ENCODE data around the gene EPC1.
"Not testable (repeated sequence)": the region's sequence is repeated elsewhere in the genome, so short reads cannot be mapped to it uniquely, and the experiment has no call there.

EPC1 gene

DNA sequence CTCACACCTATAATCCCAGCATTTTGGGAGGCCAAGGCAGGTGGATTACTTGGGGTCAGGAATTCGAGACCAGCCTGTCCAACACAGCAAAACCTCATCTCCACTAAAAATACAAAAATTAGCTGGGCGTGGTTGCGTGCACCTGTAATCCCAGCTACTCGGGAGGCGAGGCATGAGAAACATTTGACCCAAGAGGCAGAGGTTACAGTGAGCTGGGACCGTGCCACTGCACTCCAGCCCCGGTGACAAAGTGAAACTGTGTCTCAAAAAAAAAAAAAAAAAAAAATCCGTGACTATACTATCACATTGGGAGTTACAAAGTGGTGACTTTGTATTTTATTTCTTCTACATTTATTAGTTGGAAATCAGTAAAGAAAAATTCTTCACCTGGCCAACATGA, 101.2 kb downstream of the EPC1 start:
- no peak for DNase-seq (ENCODE audit: low read depth, low spot score)
- no peak overlapping the region for H3K4me3 ChIP-seq (ENCODE audit: low read length)

DNA sequence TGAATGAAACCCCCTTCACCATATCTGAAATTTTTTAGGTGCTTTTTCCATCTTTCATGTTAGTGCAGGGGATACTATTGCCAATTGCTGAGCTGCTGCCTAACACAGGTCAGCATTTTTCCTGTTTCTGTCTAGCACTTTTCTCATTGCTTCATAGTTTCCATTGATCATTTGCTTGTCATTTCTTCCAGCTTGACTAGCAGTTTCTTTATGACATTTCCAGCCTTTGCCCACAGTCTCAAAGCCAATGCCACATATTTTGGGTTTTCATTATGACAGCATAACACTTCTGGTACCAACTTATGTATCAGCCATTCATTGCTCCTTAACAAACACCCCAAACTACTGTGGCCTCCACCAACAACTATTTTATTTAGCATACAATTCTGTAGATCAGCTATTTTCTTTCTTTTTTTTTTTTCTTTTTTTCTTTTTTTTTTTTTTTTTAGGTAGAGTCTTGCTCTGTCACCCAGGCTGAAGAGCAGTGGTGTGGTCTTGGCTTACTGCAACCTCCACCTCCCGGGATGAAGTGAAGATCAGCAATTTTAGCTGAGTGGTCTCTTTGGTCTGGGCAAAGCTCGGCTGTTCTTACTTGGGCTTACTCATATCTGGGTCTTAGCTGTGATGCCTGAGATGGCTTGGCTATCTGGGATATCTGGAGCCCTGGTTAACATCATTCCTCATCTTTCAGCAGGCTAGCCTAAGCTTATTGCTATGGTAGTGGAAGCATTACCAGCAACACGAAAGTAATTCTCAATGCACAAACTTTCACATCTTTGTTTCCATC, 102.3 kb downstream of the EPC1 start:
- no peak overlapping the region for H3K4me3 ChIP-seq (ENCODE audit: low read length)
- DNase-seq (ENCODE audit: low read depth, low spot score) = no peak

DNA sequence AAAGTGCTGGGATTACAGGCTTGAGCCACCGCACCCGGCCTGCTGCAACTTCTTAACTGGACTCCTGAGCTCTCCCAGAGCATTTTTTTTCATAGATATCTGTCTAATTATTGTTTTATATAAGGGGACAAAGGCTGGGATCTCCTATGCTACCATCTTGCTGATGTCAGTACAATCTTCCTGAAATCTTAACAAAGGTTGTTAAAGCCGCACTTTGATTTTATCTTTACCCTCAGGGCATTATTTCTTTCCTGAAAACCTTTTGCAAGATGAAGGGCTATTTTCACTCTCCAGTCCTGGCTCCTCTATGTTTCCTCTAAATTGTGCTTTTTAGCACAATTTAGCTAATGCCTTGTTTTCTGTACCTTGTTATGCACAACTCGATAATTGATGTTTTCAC, 102.9 kb downstream of the EPC1 start:
- DNase-seq (ENCODE audit: low read depth, low spot score) = no peak
- no peak overlapping the region for H3K4me3 ChIP-seq (ENCODE audit: low read length)

DNA sequence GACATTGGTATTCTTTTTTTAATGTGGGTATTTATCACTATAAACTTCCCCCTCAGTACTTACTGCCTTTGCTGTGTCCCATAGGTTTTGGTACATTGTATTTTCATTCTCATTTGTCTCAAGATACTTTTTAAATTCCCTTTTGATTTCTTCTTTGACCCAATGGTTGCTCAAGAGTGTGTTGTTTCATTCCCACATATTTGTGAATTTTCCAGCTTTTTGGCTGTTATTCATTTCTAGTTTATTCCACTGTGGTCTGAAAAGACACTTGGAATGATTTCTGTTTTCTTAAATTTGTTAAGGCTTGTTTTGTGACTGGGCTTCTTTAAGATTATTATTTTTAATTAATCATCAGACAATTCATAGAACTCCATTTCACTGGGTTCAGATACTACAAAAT, 105.0 kb downstream of the EPC1 start:
- DNase-seq (ENCODE audit: low read depth, low spot score) = no peak
- H3K4me3 ChIP-seq (ENCODE audit: low read length) = no peak overlapping the region

DNA sequence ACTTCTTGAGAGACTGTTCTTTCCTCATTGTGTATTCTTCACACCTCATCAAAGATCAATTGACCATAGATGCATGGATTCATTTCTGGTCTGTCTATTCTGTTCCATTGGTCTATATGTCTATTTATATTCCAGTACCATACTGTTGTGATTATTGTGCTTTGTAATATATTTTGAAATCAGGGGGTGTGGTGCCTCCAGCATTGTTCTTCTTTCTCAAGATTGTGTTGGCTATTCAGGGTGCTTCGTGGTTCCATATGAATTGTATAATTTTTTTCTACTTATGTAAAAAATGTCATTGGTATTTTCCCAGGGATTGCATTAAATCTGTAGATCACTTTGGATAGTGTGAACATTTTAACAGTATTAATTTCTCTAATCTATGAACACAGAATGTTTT, 106.5 kb downstream of the EPC1 start:
- H3K4me3 ChIP-seq (ENCODE audit: low read length) = no peak overlapping the region
- no peak for DNase-seq (ENCODE audit: low read depth, low spot score)

DNA sequence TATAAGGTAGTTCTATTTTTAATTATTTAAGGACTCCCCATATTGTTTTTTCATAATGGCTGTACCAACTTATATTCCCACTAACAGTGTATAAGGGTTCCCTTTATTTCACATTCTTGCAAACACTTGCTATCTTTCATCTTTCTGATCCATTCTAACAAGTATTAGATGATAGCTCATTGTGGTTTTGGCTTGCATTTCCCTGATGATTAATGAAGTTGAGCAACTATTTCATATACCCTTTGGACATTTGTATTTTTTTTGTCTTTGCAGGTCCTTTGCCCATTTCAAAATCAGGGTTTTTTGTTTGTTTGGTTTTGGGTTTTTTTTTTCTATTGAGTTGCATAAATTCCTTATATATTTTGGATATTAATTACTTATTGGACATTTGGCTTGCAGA, 107.2 kb downstream of the EPC1 start:
- H3K4me3 ChIP-seq (ENCODE audit: low read length) = no peak overlapping the region
- DNase-seq (ENCODE audit: low read depth, low spot score) = no peak

DNA sequence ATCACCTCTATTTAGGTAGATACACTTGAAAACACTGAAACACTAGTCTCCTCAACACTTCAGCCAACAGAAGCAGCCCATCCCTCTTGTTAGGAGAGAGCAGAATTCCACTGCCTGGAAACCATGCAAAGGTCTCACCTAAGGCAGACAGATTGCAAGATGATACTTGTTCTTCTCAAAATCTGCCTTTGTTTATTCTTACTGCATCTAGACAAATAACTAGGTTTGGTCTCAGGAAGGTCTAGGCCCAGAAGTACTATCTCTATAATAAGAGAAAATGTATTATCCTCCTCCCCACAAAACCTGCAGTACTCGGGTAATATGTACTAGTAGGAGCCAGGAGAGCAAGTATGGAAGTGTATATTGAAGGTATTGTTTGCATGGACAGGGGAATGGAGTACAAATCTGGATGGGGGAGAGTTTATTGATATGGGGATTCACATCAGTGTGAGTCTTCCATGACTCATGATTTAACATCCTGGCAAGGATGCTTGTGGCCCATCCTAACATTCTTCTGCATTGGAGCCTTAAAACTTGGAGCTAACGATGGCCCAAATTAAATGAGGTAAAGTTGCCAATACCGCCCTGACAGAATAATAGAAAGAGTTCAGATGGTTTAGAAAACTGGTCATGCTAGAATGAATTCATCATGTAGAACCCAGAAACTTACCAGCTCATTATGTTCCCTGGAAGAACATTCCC, 109.2 kb downstream of the EPC1 start:
- H3K4me3 ChIP-seq (ENCODE audit: low read length) = no peak overlapping the region
- DNase-seq (ENCODE audit: low read depth, low spot score) = no peak

DNA sequence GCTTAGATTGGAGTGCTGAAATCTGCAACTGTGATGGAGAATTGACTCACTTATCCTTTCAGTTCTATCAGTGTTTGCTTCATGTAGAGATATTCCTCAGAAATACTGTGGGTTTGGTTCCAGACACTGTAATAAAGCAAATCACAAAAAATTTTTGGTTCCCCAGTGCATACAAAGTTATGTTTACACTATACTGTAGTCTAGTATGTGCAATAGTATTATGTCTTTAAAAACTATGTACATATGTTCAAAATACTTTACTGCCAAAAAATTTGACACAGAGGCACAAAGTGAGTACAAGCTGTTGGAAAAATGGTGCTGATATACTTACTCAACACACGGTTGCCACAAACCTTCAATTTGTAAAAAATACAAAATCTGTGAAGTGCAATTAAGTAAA, 112.5 kb downstream of the EPC1 start:
- no peak for DNase-seq (ENCODE audit: low read depth, low spot score)
- H3K4me3 ChIP-seq (ENCODE audit: low read length) = no peak overlapping the region

DNA sequence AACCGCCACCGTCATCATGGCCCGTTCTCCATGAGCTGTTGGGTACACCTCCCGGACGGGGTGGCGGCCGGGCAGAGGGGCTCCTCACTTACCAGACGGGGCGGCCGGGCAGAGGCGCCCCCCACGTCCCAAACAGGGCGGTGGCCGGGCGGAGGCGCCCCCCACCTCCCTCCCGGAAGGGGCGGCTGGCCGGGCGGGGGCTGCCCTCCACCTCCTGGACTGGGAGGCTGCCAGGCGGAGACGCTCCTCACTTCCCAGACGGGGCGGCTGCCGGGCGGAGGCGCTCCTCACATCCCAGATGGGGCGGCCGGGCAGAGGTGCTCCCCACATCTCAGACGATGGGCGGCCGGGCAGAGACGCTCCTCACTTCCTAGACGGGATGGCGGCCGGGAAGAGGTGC, 113.6 kb downstream of the EPC1 start:
- H3K4me3 ChIP-seq (ENCODE audit: low read length); DNase-seq (ENCODE audit: low read depth, low spot score): not testable (repeated sequence)

DNA sequence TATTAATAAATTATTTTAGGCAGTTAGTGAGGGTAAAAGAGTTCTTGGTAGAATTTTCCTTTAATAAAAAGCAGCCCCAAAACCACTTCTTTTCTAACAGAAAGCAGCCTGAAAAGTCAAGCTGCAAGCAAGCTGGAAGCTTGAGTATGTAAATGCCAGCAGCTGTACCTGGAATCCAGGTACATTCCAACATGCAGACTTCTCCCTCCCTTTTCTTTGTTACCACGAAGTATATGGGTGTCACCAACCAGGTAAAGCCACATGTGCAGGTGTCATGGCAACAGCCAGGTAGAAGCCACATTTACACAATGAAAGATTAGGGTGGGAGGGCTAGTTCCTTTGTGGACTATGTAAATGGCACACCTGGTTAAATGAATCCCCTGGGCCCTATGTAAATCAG, 114.6 kb downstream of the EPC1 start:
- DNase-seq (ENCODE audit: low read depth, low spot score) = no peak
- H3K4me3 ChIP-seq (ENCODE audit: low read length) = no peak overlapping the region

DNA sequence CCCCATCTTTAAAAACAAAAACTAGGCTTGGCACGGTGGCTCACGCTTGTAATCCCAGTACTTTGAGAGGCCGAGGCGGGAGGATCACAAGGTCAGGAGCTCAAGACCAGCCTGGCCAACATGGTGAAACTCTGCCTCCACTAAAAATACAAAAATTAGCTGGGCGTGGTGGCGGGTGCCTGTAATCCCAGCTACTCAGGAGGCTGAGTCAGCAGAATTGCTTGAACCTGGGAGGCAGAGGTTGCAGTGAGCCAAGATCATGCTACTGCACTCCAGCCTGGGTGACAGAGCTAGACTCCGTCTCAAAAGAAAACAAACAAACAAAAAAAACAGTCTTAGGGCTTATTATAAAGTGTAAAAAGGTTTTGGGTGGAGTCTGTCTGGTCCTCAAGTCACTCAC, 117.2 kb downstream of the EPC1 start:
- DNase-seq (ENCODE audit: low read depth, low spot score); H3K4me3 ChIP-seq (ENCODE audit: low read length): not testable (repeated sequence)

DNA sequence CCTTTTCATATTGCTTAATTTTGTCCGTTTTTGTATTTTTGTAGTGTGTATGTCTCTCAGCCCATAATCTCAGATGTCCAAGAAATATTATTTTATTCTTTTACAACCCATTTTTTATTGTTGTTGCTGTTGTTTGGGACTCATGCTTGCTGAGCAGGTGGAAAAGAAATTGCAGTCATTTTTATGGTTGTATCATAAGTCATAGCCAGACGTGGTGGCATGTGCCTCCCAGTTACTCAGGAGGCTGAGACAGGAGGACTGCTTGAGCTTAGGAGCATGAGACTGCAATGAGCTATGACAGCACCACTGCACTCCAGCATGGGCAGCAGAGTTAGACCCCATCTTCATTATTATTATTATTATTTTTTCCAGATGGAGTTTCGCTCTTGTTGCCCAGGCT, 117.8 kb downstream of the EPC1 start:
- H3K4me3 ChIP-seq (ENCODE audit: low read length) = no peak overlapping the region
- no peak for DNase-seq (ENCODE audit: low read depth, low spot score)

DNA sequence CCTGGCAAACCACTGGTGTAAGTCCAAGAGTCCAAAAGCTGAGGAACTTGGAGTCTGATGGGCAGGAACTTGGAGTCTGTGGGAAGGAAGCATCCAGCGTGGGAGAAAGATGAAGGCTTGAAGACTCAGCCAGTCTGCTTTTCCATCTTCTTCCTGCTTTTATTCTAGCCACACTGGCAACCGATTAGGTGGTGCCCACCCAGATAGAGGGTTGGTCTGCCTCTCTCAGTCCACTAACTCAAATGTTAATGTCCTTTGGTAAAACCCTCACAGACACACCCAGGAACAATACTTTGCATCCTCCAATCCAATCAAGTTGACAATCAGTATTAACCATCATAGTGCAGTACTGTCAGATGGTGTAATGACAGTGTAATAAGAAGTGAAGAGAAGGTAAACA, 119.2 kb downstream of the EPC1 start:
- H3K4me3 ChIP-seq (ENCODE audit: low read length) = no peak overlapping the region
- DNase-seq (ENCODE audit: low read depth, low spot score) = no peak

DNA sequence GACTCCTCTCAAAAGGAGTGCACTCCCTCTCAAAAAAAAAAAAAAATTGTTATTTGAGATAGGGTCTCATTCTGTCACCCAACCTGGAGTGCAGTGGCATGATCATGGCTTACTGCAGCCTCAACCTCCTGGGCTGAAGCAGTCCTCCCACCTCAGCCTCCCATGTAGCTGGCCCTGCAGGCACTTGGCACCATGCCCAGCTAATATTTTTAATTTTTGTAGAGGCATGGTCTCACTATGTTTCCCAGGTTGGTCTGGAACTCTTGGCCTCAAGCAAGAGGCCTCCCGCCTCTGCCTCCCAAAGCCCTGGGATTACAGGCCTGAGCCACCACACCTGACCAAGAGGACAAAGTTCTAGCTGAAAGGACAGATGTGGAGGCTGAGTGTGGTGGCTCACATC, 120.3 kb downstream of the EPC1 start:
- no peak for DNase-seq (ENCODE audit: low read depth, low spot score)
- no peak overlapping the region for H3K4me3 ChIP-seq (ENCODE audit: low read length)

DNA sequence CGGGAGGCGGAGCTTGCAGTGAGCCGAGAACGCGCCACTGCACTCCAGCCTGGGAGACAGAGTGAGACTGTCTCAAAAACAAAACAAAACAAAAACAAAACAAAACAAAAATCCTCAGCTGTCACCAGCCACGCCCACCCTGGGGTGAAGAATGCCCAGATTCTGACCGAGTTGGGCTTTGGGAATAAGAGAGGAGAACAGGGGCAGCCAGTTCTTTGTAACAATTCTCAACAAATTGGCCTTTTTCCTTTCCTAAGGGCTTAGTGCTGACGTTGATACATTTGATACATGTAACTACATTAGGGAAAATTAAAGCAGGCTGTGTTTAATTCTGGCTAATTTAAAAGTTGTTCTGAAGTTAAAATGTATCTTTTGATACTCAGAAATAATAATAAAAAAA, 121.0 kb downstream of the EPC1 start:
- no peak for DNase-seq (ENCODE audit: low read depth, low spot score)
- H3K4me3 ChIP-seq (ENCODE audit: low read length) = no peak overlapping the region

DNA sequence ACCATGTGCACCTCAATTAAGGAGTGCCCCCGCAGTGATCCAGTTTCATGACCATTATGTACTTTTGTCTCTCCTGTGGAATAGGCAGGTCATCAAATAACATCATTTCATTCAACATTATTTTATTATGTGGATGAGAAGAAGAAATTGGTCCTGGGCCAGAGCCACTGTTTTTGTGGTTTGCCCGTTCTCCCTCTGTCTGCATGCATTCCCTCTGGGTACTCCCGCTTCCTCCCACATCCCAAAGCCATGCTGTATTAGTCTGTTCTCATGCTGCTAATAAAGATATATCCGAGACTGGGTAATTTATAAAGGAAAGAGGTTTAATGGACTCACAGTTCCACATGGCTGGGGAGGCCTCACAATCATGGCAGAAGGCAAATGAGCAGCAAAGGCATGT, 124.6 kb downstream of the EPC1 start:
- not testable (repeated sequence) for H3K4me3 ChIP-seq (ENCODE audit: low read length); DNase-seq (ENCODE audit: low read depth, low spot score)

DNA sequence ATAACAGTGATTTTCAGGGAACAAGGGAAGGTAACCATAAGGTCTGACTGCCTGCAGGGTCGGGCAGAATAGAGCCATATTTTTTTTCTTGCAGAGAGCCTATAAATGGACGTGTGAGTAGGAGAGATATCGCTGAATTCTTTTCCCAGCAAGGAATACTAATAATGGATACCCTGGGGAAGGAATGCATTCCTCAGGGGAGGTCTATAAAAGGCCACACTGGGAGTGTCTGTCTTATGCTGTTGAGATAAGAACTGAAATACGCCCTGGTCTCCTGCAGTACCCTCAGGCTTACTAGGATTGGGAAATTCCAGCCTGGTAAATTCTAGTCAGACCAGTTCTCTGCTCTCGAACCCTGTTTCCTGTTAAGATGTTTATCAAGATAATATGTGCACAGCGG, 127.8 kb downstream of the EPC1 start:
- not testable (repeated sequence) for DNase-seq (ENCODE audit: low read depth, low spot score)

DNA sequence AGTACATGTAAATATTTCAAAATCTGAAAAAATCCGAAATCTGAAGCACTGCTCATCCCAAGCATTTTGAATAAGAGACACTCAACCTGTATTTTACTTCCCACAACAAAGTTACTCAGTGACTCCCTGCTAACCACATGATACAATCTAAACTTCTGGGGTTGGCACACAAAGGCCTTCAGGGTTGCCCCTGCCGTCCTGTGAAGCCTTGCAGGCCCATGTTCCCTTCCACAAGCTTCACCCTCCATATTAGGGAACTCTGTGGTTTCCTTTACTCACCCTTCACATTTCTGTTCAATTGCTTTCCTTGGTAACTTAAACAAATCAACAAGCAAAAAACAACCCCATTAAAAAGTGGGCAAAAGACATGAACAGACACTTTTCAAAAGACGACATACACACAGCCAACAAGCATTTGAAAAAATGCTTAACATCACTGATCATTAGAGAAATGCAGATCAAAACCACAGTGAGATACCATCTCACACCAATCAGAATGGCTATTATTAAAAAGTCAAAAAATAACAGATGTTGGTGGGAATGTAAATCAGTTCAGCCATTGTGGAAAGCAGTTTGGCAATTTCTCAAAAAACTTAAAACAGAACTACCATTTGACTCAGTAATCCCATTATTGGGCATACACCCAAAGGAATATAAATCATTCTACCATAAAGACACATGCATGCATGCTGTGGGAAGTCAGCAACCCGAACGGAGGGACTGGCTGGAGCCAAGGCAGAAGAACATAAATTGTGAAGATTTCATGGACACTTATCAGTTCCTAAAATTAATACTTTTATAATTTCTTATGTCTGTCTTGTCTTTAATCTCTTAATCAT, 128.5 kb downstream of the EPC1 start:
- H3K4me3 ChIP-seq (ENCODE audit: low read length) = not testable (repeated sequence)
- DNase-seq (ENCODE audit: low read depth, low spot score) = peak; percentile 56

More for the DNA sequence above, 127.8 kb downstream of the EPC1 start:
- H3K4me3 ChIP-seq (ENCODE audit: low read length) = not testable (repeated sequence)

Measured in Jurkat, Clone E6-1 (cell line).